GM12865 (cell line): Measurements from ENCODE around the gene PRR20B.
"Not testable (repeated sequence)": the region's sequence is repeated elsewhere in the genome, so short reads cannot be mapped to it uniquely, and the experiment has no call there.

Experiments
- DNase-seq: peaks from one replicate; pipeline ENCODE4 v3.0.0; 2010; ENCODE audit warnings: low read depth
- H3K4me3 ChIP-seq: 2 replicates; pipeline ENCODE4 v1.5.1; 2011; ENCODE audit warnings: mild to moderate bottlenecking, low read depth, low read length, control low read depth
- CTCF ChIP-seq: IDR thresholded peaks from 2 replicates; pipeline ENCODE4 v1.5.1; 2011; ENCODE audit warnings: low read length, control low read depth, low read depth, inconsistent platforms; ENCODE audit not compliant: insufficient read depth; ENCODE audit errors: missing control alignments

PRR20B gene

GRCh38 chr13:57147188-57147587, at the start of gene PRR20B:
Gene PRR20B, plus strand, starts transcription at chr13:57147488. Its CDS starts 387 bp downstream, at chr13:57147875.
- not testable (repeated sequence) for H3K4me3 ChIP-seq, DNase-seq

- H3K4me3 ChIP-seq, result no peak overlapping the region
- DNase-seq, result no peak
- TF ChIP-seq CTCF, result no peak
These were observed 32.3 kb upstream of the PRR20B start for GRCh38 chr13:57114945-57115344.

- no peak for DNase-seq
- H3K4me3 ChIP-seq, result no peak overlapping the region
- no peak for TF ChIP-seq CTCF
These were observed 23.6 kb upstream of the PRR20B start for GRCh38 chr13:57123681-57124080.

- no peak overlapping the region for H3K4me3 ChIP-seq
- no peak for DNase-seq
- no peak for TF ChIP-seq CTCF
These were observed 18.4 kb upstream of the PRR20B start for GRCh38 chr13:57128909-57129308.

- no peak for DNase-seq
- no peak for TF ChIP-seq CTCF
- H3K4me3 ChIP-seq, result no peak overlapping the region
These were observed 11.2 kb upstream of the PRR20B start for GRCh38 chr13:57136093-57136492.

- no peak overlapping the region for H3K4me3 ChIP-seq
- no peak for TF ChIP-seq CTCF
- DNase-seq, result no peak
These were observed 9.7 kb upstream of the PRR20B start for GRCh38 chr13:57137585-57137984.

- no peak for DNase-seq
- no peak overlapping the region for H3K4me3 ChIP-seq
- no peak for TF ChIP-seq CTCF
These were observed 8.3 kb upstream of the PRR20B start for GRCh38 chr13:57138988-57139387.

- not testable (repeated sequence) for DNase-seq
These were observed 7.5 kb upstream of the PRR20B start for GRCh38 chr13:57139781-57140180.

GRCh38 chr13:57140235-57140968, 6.9 kb upstream of the PRR20B start, which contains the start of gene PRR20A:
Gene PRR20A, plus strand, starts transcription at chr13:57140918. Its CDS starts 387 bp downstream, at chr13:57141305.
- H3K4me3 ChIP-seq, DNase-seq: not testable (repeated sequence)

More at GRCh38 chr13:57139781-57140180, 7.5 kb upstream of the PRR20B start:
- H3K4me3 ChIP-seq, result not testable (repeated sequence)

- H3K4me3 ChIP-seq, DNase-seq: not testable (repeated sequence)
These were observed 818 bp downstream of the PRR20B start for GRCh38 chr13:57148106-57148505.

GRCh38 chr13:57153761-57154160, 6.5 kb downstream of the PRR20B start, which contains the start of gene PRR20C:
Gene PRR20C, plus strand, starts transcription at chr13:57154061. Its CDS starts 387 bp downstream, at chr13:57154448.
- H3K4me3 ChIP-seq, DNase-seq: not testable (repeated sequence)

- H3K4me3 ChIP-seq, DNase-seq: not testable (repeated sequence)
These were observed 13.0 kb downstream of the PRR20B start, which contains the start of gene PRR20D for GRCh38 chr13:57160332-57160731. Gene PRR20D, plus strand, starts transcription at chr13:57160632. Its CDS starts 387 bp downstream, at chr13:57161019.
